Stimulated activated CD8-positive, alpha-beta memory T cell treated with anti-CD3 and anti-CD28 coated beads, Interleukin-7, amount 100 ng/mL, for 1 hour (primary cell): ENCODE results near the gene FAM181A.
A peak's percentile ranks its signal among the peaks of the same experiment; 100 is the strongest.

Experiments
- DNase-seq, 2 donors: peaks; one replicate each; pipeline ENCODE4 v3.0.0-alpha.2; 2020; ENCODE audit warnings: low read depth in 2 of 2

The FAM181A gene

GRCh38 chr14:93903342-93904184 lies 23.6 kb upstream of the FAM181A start:
- no peak for DNase-seq

DNA sequence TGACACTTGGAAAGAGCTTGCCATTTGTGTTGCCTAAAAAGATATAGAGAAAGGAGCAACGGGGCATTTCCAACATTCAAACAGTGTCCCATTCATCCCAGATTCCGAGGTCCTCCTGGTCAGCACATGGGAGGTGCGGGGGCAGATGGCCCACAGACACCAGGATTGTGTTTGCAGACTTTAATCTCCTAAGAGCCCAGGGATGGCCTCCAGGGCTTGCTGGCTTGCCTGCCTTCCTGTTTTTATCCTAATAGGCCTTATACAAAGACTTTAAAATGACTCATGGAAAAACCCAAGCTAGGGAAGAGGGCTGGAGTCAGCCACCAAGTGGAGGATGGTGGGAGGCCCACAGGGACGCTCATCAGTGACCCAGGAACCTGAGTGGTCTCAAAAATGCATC lies 21.5 kb upstream of the FAM181A start:
- no peak for DNase-seq

DNA sequence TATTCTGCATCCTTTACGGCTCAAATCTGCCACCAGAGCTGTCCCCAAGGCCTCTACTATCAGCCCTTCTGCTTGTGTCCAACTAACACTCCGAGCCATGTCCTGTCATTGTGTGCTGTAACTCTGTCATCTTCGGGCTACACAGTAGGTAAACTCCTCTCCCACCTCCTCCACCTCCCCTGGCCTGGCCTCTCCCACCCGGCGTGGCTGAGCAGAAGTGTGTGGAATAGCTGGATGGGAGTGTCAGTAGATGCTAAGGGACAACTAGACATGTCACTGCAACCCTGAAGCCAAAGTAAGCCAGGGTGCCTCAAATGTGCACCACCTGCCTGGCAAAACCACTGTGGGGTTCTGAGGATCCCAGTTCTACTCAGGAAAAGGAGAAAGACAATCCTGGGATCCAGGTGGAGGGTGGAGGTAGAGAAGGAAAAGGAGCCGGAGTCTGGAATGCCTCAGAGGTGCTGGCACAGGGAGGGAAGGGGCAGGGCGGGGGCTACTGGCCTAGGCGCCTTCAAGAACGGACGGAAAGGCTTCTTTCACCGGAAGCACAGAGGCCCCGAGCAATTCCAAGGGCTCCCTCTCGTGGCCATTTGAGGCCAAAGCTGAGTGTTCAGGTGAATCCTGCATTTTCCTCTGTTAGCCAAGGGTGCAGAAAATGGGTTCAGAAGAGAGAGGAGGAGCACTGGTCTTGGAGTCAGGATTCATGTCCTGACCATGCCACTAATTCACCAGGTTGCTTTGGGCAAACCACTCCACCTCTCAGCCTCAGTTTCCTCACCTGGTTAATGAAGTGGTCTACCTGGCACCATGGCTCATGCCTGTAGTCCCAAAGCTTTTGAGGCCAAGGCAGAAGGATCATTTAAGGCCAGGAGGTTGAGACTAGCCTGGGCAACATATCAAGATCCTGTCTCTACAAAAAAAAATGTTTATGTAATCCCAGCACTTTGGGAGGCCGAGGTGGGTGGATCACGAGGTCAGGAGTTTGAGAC lies 20.5 kb upstream of the FAM181A start:
- DNase-seq: peak in 1 of 2 donors; percentile 27

DNA sequence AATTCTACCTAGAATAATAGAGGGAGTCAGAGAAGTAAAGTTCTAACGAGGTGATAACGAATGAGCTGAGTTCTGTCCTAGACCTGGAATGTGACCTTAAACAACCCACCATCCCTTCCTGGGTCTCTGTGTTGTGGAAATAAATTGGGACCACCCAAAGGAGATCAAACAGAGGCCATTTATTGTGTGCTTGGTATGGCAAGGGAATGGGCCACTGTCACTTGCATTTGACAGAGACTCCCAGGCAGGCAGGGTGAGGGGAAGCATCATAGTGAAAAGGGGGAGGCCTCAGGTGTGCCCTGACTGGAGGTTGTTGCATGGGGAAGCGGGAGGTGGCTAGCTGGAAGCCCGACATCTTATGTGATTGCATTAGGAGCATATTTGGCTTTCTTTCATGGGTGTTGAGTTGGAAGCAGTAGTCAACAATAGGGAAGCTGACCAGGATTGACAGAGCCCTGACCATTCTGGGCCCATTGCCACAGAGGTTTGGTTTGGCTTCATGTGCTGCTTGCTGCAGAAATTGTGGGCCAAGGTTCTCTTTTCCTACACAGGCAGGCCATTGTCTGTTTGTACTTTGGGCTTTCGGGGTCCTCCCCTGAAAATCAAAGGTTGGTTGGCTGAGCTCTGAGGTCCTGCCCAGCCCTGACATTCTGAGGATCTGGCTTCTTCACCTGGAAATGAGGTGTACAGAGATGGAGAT lies 17.6 kb upstream of the FAM181A start:
- no peak for DNase-seq

DNA sequence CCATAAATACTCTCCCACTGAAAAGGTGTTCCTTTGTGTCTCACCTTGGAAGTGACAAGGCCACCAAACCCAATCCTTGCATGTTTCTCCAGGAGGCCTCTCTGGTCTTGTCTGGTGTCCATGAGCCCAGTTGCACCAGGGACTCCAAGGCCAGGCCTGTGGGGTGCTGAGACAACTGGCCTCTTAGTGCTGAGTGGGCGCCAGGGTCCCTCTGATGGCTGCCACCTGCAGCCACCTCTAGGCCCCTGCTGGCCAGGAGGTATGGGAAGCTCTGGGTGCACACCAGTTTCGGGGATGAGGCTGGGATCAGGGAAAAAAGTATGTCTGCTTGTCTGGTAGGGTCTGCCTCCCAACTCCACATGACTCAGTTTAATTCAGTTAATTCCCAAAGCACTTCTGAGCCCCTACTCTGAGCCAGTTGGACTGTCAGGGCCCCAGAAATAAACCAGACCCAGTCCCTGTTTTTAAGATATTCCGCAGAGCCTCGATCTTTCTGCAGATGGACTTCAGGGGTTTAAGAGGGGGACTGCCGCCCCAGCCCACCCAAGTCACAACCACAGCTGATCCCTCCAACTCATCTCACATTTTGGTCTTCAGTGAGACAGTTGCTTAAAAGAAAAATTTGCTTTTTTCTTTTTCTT lies 15.0 kb upstream of the FAM181A start:
- no peak for DNase-seq

GRCh38 chr14:93912782-93913181 lies 14.4 kb upstream of the FAM181A start:
- DNase-seq: no peak

- no peak for DNase-seq
Observed at GRCh38 chr14:93914278-93914677, 12.9 kb upstream of the FAM181A start.

- no peak for DNase-seq
Observed at GRCh38 chr14:93915070-93915705, 12.0 kb upstream of the FAM181A start.

DNA sequence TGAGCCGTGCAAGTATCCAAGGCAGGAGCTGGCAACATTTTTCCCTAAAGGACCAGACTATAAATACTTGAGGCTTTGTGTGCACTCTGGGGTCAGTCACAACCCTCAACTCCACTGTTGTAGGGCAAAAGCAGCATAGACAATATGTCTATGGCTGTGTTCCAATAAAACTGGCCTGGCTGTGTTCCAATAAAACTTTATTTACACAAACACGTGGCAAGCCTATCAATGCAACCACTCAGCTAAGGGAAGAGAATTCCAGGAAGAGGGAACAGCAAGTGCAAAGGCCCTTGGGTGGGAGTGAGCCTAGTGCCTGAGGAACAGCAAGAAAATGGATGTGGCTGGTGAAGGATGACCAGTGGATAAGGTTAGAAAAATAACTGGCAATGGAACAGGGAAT lies 11.3 kb upstream of the FAM181A start:
- DNase-seq: no peak

DNA sequence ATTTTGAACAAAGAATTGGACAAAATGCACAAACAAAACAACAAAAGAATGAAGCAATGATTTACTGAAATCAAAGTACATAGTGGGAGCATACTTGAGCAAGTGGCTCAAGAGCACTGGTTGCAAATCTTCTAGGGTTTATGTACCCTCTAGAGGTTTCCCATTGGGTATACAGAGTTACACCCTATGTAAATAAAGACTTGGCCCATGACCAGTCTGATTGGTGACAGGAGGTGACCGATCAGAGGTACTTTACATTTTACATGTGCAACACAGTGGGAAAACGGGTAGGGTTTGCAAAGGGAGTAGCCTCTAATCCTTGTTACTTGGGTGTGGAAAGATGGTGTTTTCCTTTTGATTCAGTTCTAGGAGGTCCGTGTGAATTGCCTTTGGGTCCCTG lies 10.6 kb upstream of the FAM181A start:
- no peak for DNase-seq

DNA sequence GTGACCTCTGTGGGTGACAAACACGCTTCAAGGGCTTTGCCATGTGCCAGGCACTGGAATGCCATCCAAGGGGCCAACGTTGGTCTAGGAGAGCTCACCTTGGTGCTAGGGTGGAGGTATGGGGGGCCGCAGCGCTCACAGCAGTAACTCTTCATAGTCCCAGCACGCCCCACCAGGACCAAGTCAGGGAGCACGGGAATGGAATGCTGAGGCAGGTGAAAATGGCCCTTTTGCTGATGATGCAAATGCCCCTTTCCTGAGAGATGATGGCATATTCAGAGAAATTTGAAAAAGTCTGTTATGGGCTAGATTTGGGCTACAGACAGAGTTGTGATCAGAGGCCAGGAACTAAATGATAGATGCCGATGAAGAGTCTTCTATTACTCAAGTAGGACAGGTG lies 10.0 kb upstream of the FAM181A start:
- no peak for DNase-seq

- no peak for DNase-seq
Observed at GRCh38 chr14:93921001-93921806, 5.9 kb upstream of the FAM181A start.

- no peak for DNase-seq
Observed at GRCh38 chr14:93923626-93924025, 3.5 kb upstream of the FAM181A start.

GRCh38 chr14:93924592-93925355 lies 2.4 kb upstream of the FAM181A start:
- no peak for DNase-seq

DNA sequence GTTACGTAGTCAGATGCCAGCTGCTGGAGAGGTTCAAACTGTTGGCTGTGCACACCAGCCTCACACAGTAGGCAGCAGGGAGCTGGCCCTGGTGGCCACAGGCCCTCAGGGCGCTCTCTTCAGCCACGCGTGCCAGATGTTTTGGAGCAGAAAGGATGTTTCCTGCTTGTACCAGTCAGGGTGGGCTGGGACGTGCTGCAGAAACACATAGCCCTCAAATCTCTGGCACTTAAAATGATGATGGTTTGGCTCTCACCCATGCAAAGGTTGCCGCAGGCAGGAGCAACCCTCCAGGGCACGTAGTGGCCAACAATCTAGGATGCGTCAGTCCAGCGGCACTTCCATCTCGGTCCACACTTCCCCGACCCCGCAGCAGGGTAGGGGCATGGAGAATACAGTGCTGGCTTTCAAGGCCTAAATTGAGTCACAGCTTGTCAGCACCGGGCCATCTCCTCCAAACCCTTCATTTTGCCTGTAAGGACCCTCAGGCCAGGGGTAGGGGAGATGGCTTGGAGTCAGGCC lies 1.7 kb upstream of the FAM181A start:
- no peak for DNase-seq

DNA sequence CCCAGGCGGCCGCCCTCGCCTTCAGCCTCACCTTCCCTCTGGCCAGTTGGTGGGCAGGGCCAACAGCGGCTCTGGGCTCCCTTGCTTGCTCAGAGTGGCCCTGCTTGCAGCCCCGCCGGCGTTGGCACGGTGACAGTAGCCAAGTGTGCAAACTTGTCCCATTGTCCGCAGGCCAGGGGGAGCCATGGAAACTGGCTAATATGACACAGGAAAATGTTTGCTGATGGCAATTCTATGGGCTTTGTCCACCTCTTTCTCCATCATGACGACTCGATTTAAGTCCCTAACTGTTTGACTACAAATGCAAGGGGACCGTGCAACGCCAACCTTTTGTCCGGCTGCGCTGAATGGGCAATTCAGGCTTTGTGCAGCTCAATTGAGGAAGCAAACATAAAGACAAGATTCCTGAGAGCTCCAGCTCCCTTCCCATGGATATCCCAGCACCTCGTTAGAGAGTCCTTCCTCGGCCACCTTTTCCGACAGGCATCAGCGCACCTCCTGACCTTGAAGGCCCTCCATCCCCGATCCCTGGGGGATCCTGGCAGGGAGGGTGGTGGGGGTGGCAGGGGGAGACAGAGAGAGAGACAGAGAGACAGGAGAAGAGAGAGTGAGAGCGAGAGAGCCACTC lies 785 bp upstream of the FAM181A start:
- DNase-seq: no peak

DNA sequence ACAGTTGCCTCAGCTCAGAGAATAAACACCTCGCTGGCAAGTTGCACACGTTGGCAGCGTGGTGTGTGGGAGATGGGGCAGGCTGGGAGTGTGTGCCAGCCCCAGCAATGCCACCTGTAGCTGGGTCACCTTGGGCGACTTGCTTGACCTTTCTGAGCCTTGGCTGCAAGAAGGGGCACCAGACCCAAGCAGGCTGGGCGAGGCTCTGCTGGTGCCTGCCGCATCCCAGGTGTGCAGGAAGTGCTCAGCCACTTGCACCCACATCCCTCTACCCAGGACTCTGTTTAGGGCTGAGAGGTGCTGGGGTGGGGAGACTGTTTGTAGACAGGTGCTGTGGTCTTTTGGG lies 629 bp downstream of the FAM181A start:
- DNase-seq: no peak

DNA sequence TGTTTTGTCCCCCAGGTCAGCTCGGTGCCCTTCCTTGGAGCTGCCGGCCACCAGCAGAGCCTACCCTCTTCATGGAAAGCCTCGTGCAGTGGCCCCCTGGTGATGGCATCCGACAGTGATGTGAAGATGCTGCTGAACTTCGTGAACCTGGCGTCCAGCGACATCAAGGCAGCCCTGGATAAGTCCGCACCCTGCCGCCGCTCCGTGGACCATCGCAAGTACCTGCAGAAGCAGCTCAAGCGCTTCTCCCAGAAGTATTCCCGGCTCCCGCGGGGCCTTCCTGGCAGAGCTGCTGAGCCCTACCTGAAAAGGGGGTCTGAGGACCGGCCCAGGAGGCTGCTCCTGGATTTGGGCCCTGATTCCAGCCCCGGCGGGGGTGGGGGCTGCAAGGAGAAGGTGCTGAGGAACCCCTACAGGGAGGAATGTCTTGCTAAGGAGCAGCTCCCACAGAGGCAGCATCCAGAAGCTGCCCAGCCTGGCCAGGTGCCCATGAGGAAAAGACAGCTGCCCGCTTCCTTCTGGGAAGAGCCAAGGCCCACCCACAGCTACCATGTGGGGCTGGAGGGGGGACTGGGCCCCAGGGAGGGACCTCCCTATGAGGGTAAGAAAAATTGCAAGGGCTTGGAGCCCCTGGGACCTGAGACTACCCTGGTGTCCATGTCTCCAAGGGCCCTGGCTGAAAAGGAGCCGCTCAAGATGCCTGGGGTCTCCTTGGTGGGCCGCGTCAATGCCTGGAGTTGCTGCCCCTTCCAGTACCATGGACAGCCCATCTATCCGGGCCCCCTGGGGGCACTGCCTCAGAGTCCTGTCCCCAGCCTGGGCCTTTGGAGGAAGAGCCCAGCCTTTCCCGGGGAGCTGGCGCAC lies 1.3 kb downstream of the FAM181A start:
- DNase-seq: no peak
